CD4-positive, alpha-beta T cell (primary cell): ENCODE data around the gene C19orf25. TPM values are rescaled to one million over a fixed set of nuclear protein-coding genes. Genes with fewer than 3 reads are reported as not detected.

ENCODE experiments used
- ATAC-seq: fragments of 200-7000 bp; cut with Tn5 transposase; one replicate; pipeline ENCODE4 v1.10.0; 2022; ENCODE audit warnings: mild to moderate bottlenecking; ENCODE audit not compliant: poor library complexity
- CTCF ChIA-PET: fragments of 350-600 bp; sonication (Branson Sonifier 250); formaldehyde crosslinking; loops from one replicate; lab custom pipeline; 2021; ENCODE audit warnings: antibody characterized with exemption, inconsistent platforms; lab: Charles Lee
- POLR2A ChIA-PET: fragments of 350-600 bp; sonication (Branson Sonifier 250); formaldehyde crosslinking; loops from one replicate; lab custom pipeline; 2021; ENCODE audit warnings: antibody characterized with exemption, inconsistent platforms; lab: Charles Lee
- DNase-seq, 14 experiments: peaks; one replicate each; pipeline ENCODE4 v3.0.0-alpha.2; 2013 to 2020; ENCODE audit warnings: mixed read lengths in 2 of 14
- H3K27ac ChIP-seq, 2 donors: one replicate each; pipeline versions ENCODE4 v1.5.1 to v1.7.0; 2013; ENCODE audit warnings: low read length in 2 of 2, low read depth in 1 of 2, mild to moderate bottlenecking in 1 of 2
- H3K27me3 ChIP-seq, 2 experiments: 1 replicate in 1 of 2; 2 replicates in 1 of 2; pipeline versions ENCODE4 v1.6.1 to v1.7.0; 2013; ENCODE audit warnings: low read length in 2 of 2, control low read depth in 1 of 2, mild to moderate bottlenecking in 1 of 2, moderate library complexity in 1 of 2; ENCODE audit not compliant: insufficient read depth in 2 of 2, control insufficient read depth in 1 of 2
- H3K36me3 ChIP-seq: one replicate; pipeline ENCODE4 v1.6.1; 2013; ENCODE audit warnings: low read length, control low read depth; ENCODE audit not compliant: insufficient read depth
- H3K4me1 ChIP-seq: one replicate; pipeline ENCODE4 v1.6.1; 2013; ENCODE audit warnings: low read length, control low read depth; ENCODE audit not compliant: insufficient read depth
- H3K4me3 ChIP-seq: one replicate; pipeline ENCODE4 v1.5.1; 2013; ENCODE audit warnings: mild to moderate bottlenecking, low read length, moderate library complexity
- H3K9me3 ChIP-seq, 2 experiments: 1 replicate in 1 of 2; 2 replicates in 1 of 2; pipeline versions ENCODE4 v1.6.1 to v1.7.0; 2013; ENCODE audit warnings: low read length in 2 of 2, mild to moderate bottlenecking in 2 of 2, control low read depth in 1 of 2, moderate library complexity in 1 of 2; ENCODE audit not compliant: control insufficient read depth in 1 of 2, insufficient read depth in 1 of 2
- H3K27ac Mint-ChIP-seq: one replicate; pipeline ENCODE4 v1.8.0; 2020; ENCODE audit warnings: mixed read lengths
- H3K27me3 Mint-ChIP-seq: one replicate; pipeline ENCODE4 v1.8.0; 2021; ENCODE audit warnings: mixed read lengths
- H3K36me3 Mint-ChIP-seq: one replicate; pipeline ENCODE4 v1.8.0; 2021; ENCODE audit warnings: low read depth, mixed read lengths
- H3K4me1 Mint-ChIP-seq: one replicate; pipeline ENCODE4 v1.8.0; 2021; ENCODE audit warnings: low read depth, mixed read lengths
- H3K4me3 Mint-ChIP-seq: one replicate; pipeline ENCODE4 v1.8.0; 2020; ENCODE audit warnings: mild to moderate bottlenecking, mixed read lengths
- H3K9me3 Mint-ChIP-seq: one replicate; pipeline ENCODE4 v1.8.0; 2020; ENCODE audit warnings: mixed read lengths
- intact Hi-C, 2 experiments: fragments of 100-400 bp; cut with DNase I in 1 of 2; cut with micrococcal nuclease in 1 of 2; formaldehyde crosslinking; loops; one replicate each; pipeline versions ENCODE4 v1.15.1 to v1.9.0; 2023 to 2025; cut with DNase I, micrococcal nuclease
- total RNA-seq, 174 experiments: library from RNA in 2 of 174; stranded (reverse) in 2 of 174; gene quantifications; one replicate each; pipeline ENCODE4 v1.2.3 and lab custom pipeline; 2021 to 2026
- TF ChIP-seq, protein P1 (sequence below): fragments of 200-600 bp; IDR thresholded peaks from one replicate; pipeline ENCODE4 v1.8.0; 2022; ENCODE audit warnings: antibody characterized with exemption, mild to moderate bottlenecking

C19orf25 gene
- total RNA-seq, 2 experiments from 2014 or later, result 14.9 to 15.8 TPM

DNA sequence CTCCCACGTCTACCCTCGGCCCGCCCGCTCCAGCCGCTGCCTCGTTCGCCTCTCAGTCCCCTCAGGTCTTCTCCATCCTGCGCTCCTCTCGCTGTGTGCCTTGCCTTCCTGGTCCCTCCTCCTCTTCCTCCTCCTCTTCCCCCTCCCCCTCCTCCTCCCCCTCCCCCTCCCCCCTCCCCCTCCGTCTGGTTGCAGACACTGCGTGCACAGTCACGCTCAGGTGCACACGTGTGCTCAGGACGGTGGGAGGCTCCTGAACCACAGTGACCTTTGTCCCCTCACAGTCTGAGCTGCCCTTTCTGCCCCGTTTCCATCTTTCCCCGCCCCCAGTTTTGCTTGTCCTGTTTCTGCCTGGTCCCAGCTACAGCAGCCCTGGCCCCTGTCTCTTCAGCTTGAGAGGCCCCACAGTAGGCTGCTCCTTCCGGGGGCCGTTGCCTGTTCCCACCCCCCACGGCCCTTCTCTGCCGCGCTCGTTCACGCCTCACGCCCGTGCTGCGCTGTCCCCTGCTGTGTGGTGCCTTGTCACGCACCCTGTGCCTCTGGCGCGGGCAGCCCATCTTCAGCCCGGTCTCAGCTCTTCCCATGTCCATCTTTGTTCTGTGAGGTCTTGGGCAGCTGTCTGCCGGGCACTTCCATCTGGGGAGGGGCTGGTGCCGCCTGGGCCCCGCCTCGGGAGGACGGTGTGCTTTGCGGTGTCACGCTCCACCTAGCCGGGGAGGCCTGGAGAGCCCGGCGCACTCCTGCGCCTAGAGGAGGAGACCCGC lies 54.6 kb downstream of the C19orf25 start:
- ChIA-PET CTCF (interaction anchor here (0.9 kb wide), 1 partner anchor 13 kb away, joined by 3 read pairs; the partner anchor contains the start of gene RPS15), POLR2A (no interaction called here)
- Histone ChIP-seq H3K4me3 (no peak overlapping the region), H3K36me3 (peaks cover 86% of the 10 kb centered on the region), H3K4me1 (no peaks in the 10 kb centered on the region), H3K27me3 (no peaks in the 10 kb centered on the region), H3K9me3 (no peaks in the 10 kb centered on the region), H3K27ac (no peak overlapping the region)
- Mint-ChIP-seq H3K4me3 (no peak overlapping the region), H3K27me3 (no peaks in the 10 kb centered on the region), H3K4me1 (peaks cover 4% of the 10 kb centered on the region), H3K36me3 (peaks cover 72% of the 10 kb centered on the region), H3K27ac (no peak overlapping the region), H3K9me3 (no peaks in the 10 kb centered on the region)
- TF ChIP-seq, protein P1, sequence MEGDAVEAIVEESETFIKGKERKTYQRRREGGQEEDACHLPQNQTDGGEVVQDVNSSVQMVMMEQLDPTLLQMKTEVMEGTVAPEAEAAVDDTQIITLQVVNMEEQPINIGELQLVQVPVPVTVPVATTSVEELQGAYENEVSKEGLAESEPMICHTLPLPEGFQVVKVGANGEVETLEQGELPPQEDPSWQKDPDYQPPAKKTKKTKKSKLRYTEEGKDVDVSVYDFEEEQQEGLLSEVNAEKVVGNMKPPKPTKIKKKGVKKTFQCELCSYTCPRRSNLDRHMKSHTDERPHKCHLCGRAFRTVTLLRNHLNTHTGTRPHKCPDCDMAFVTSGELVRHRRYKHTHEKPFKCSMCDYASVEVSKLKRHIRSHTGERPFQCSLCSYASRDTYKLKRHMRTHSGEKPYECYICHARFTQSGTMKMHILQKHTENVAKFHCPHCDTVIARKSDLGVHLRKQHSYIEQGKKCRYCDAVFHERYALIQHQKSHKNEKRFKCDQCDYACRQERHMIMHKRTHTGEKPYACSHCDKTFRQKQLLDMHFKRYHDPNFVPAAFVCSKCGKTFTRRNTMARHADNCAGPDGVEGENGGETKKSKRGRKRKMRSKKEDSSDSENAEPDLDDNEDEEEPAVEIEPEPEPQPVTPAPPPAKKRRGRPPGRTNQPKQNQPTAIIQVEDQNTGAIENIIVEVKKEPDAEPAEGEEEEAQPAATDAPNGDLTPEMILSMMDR, result no peak
- intact Hi-C loops, result no loop called here
- DNase-seq (no peak), ATAC-seq (no peak)

- Mint-ChIP-seq H3K4me3 (no peak overlapping the region), H3K36me3 (peaks cover 77% of the 10 kb centered on the region), H3K27me3 (no peaks in the 10 kb centered on the region), H3K27ac (no peak overlapping the region), H3K4me1 (peaks cover 4% of the 10 kb centered on the region), H3K9me3 (no peaks in the 10 kb centered on the region)
- Histone ChIP-seq H3K27ac (no peak overlapping the region), H3K36me3 (peaks cover 87% of the 10 kb centered on the region), H3K9me3 (no peaks in the 10 kb centered on the region), H3K27me3 (no peaks in the 10 kb centered on the region), H3K4me3 (no peak overlapping the region), H3K4me1 (no peaks in the 10 kb centered on the region)
- CTCF ChIA-PET, result interaction anchor here (0.9 kb wide), 1 partner anchor 14 kb away, joined by 3 read pairs; the partner anchor contains the start of gene RPS15
- intact Hi-C loops, result no loop called here
- TF ChIP-seq, protein P1, result no peak
- no peak for ATAC-seq
- POLR2A ChIA-PET, result no interaction called here
- DNase-seq, result no peak
Measured at GRCh38 chr19:1423436-1424191, 55.4 kb downstream of the C19orf25 start.

Other genes starting within 250 kb of the C19orf25 start
- under 1 TPM in 1 of 2 experiments, not detected in 1; 0.22 TPM for gene CBARP, start 241.2 kb downstream of the C19orf25 start, total RNA-seq
- gene ATP5F1D, start 237.5 kb downstream of the C19orf25 start, total RNA-seq, result 10 to 100 TPM; 77.6 to 92.6 TPM
- 100 to 1,000 TPM; 214 to 228 TPM for gene MIDN, start 230.6 kb downstream of the C19orf25 start, total RNA-seq
- 100 to 1,000 TPM; 614 to 628 TPM for gene CIRBP, start 209.9 kb downstream of the C19orf25 start, total RNA-seq
- gene FAM174C, start 203.7 kb downstream of the C19orf25 start, total RNA-seq, result 10 to 100 TPM; 32.0 to 38.3 TPM
- gene EFNA2, start 193.3 kb downstream of the C19orf25 start, total RNA-seq, result not detected
- 10 to 100 TPM; 40.0 to 42.6 TPM for gene NDUFS7, start 95.3 kb downstream of the C19orf25 start, total RNA-seq
- gene GAMT, start 77.7 kb downstream of the C19orf25 start, total RNA-seq, result 10 to 100 TPM; 11.0 to 13.0 TPM
- gene DAZAP1, start 71.6 kb downstream of the C19orf25 start, total RNA-seq, result 100 to 1,000 TPM; 128 to 133 TPM
- gene RPS15, start 40.8 kb downstream of the C19orf25 start, total RNA-seq, result 1,000 to 10,000 TPM; 2,193 to 2,200 TPM
- under 1 TPM; 0.20 to 0.30 TPM for gene APC2, start 29.1 kb downstream of the C19orf25 start, total RNA-seq
- 1 to 10 TPM; 4.2 to 5.2 TPM for gene PCSK4, start 11.1 kb upstream of the C19orf25 start, total RNA-seq
- 1 to 10 TPM; 2.2 to 2.8 TPM for gene REEP6, start 12.0 kb upstream of the C19orf25 start, total RNA-seq
- 1 to 10 TPM; 4.3 to 5.7 TPM for gene ADAMTSL5, start 33.8 kb upstream of the C19orf25 start, total RNA-seq
- under 1 TPM in 1 of 2 experiments, not detected in 1; 0.14 TPM for gene PLK5, start 44.9 kb upstream of the C19orf25 start, total RNA-seq
- gene MEX3D, start 89.1 kb upstream of the C19orf25 start, total RNA-seq, result 1 to 10 TPM; 1.6 to 2.3 TPM
- 10 to 100 TPM; 34.3 to 35.2 TPM for gene MBD3, start 113.7 kb upstream of the C19orf25 start, total RNA-seq
- gene UQCR11, start 126.2 kb upstream of the C19orf25 start, total RNA-seq, result 10 to 100 TPM; 88.9 to 93.8 TPM
- 10 to 100 TPM; 51.2 to 52.2 TPM for gene TCF3, start 173.4 kb upstream of the C19orf25 start, total RNA-seq